GM23248 (cell line): ENCODE results near the gene MCIDAS. TPM values are rescaled to one million over a fixed set of nuclear protein-coding genes. Genes with fewer than 3 reads are reported as not detected.

Source experiments
- DNase-seq: peaks from one replicate; pipeline ENCODE4 v3.0.0-alpha.2; 2015
- H2AFZ ChIP-seq: fragments of 200-600 bp; sonication (generic); 2 replicates; pipeline ENCODE4 v1.6.1; 2016; ENCODE audit warnings: antibody characterized with exemption
- H3F3A ChIP-seq: fragments of 200-600 bp; sonication (generic); 2 replicates; pipeline ENCODE4 v1.6.1; 2016; ENCODE audit warnings: mild to moderate bottlenecking, antibody characterized with exemption, mixed run types; ENCODE audit not compliant: insufficient read depth
- H3K27ac ChIP-seq: fragments of 200-600 bp; sonication (generic); 2 replicates; pipeline ENCODE4 v1.5.1; 2016; ENCODE audit warnings: mild to moderate bottlenecking
- H3K27me3 ChIP-seq: fragments of 200-600 bp; sonication (generic); replicated peaks from 2 replicates; pipeline ENCODE4 v1.6.1; 2016; ENCODE audit warnings: mild to moderate bottlenecking; ENCODE audit not compliant: insufficient read depth
- H3K36me3 ChIP-seq: fragments of 200-600 bp; sonication (generic); 2 replicates; pipeline ENCODE4 v1.6.1; 2016; ENCODE audit warnings: low read depth, mild to moderate bottlenecking
- H3K4me1 ChIP-seq: fragments of 200-600 bp; sonication (generic); 2 replicates; pipeline ENCODE4 v1.6.1; 2016; ENCODE audit warnings: mild to moderate bottlenecking; ENCODE audit not compliant: insufficient read depth
- H3K4me2 ChIP-seq: fragments of 200-600 bp; sonication (generic); one replicate; pipeline ENCODE4 v1.6.1; 2016; ENCODE audit warnings: mild to moderate bottlenecking; ENCODE audit not compliant: unreplicated experiment
- H3K4me3 ChIP-seq: fragments of 200-600 bp; sonication (generic); 2 replicates; pipeline ENCODE4 v1.5.1; 2016; ENCODE audit warnings: mild to moderate bottlenecking
- H3K79me2 ChIP-seq: fragments of 200-600 bp; sonication (generic); 2 replicates; pipeline ENCODE4 v1.6.1; 2016; ENCODE audit warnings: mild to moderate bottlenecking; ENCODE audit not compliant: insufficient read depth
- H3K9ac ChIP-seq: fragments of 200-600 bp; sonication (generic); 2 replicates; pipeline ENCODE4 v1.6.1; 2016; ENCODE audit warnings: mild to moderate bottlenecking
- H3K9me2 ChIP-seq: fragments of 200-600 bp; sonication (generic); 2 replicates; pipeline ENCODE4 v1.6.1; 2016; ENCODE audit warnings: mixed run types, mild to moderate bottlenecking, moderate library complexity; ENCODE audit not compliant: insufficient read depth
- H3K9me3 ChIP-seq: fragments of 200-600 bp; sonication (generic); one replicate; pipeline ENCODE4 v1.6.1; 2017; ENCODE audit warnings: low read depth
- H4K20me1 ChIP-seq: fragments of 200-600 bp; sonication (generic); 2 replicates; pipeline ENCODE4 v1.6.0; 2016; ENCODE audit not compliant: insufficient read depth
- EZH2 ChIP-seq: fragments of 200-600 bp; sonication (generic); IDR thresholded peaks from 2 replicates; pipeline ENCODE4 v1.6.1; 2018; ENCODE audit warnings: antibody characterized with exemption, mild to moderate bottlenecking; ENCODE audit not compliant: insufficient read depth, poor library complexity, severe bottlenecking
- EZH2phosphoT487 ChIP-seq: fragments of 200-600 bp; sonication (generic); IDR thresholded peaks from 2 replicates; pipeline ENCODE4 v1.6.1; 2018; ENCODE audit warnings: antibody characterized with exemption, moderate library complexity, mild to moderate bottlenecking, low read depth; ENCODE audit not compliant: insufficient read depth
- WGBS, 2 experiments: methylation state at CpG; one replicate each; pipeline ENCODE4 v1.1.6; 2015 to 2017; ENCODE audit warnings: low lambda C conversion rate in 2 of 2, low coverage in 1 of 2; ENCODE audit errors: missing lambda C conversion rate in 2 of 2; 5-methylcytosine and 5-hydroxymethylcytosine counted together
- in situ Hi-C: fragments of 300-500 bp; cut with MboI; formaldehyde crosslinking; loops from 2 replicates; pipeline ENCODE4 v1.15.0; 2020
- polyA plus RNA-seq: library from polyadenylated mRNA; unstranded; fragments of >200 nt; fragmentation: Nextera tagmentation; extraction: Ambion mirVana; gene quantifications from 2 replicates; pipeline ENCODE4 v1.2.1, GENCODE V29; 2016
- total RNA-seq: library from RNA; depleted of rRNA; stranded (reverse); fragments of >200 nt; shearing (Covaris generic); gene quantifications from 2 replicates; pipeline ENCODE4 v1.2.3, GENCODE V29; 2014

MCIDAS gene
- total and polyA plus RNA-seq, 2 experiments from 2014 or later = not detected

DNA sequence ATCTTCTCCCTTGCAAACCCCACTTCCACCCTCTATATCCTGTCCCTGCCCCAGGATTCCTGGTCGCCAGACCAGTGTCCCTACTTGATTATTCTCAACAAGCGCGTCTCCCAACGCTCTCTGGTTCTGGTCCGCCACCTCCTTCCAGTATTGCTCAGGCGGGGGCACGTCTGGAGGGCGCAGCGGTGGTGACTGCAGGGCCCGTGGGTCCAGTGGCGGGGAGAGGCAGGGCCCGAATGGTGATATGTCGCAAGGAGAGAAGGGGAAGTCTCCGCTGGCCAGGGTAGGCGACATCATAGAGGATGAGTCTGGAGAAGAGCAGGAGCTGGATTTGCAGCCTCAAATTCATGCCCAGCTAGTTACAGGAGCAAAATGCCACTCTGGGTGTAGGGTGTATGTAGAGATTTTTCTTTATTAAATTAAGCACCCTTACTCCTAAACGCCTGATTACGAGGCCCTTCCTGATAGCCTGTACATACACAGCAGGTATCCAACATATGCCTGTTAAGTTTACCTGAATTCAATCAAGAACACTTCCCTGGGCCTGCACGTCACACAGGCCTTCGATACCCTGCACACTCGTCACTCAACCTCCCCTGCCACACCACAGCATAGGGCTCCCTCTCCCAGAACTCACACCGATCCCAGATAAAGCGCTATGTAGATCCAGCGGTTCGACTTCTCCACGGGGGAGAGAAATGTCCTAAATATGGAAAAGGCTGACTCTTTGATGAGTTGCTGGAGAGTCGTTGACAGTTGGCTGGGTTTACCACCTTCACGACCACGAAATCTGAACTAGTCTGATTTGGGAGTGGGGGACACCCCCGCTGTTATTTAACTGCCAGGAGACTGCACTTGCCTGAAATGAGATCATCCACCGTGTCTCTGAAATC is 4.8 kb downstream of the MCIDAS start:
- no peaks in the 10 kb centered on the region for H4K20me1 ChIP-seq
- in situ Hi-C loops = no loop called here
- no peaks in the 10 kb centered on the region for H3K79me2 ChIP-seq
- H3K9me3 ChIP-seq = no peaks in the 10 kb centered on the region
- 19% methylated on average over 30 of the region's 30 CpGs for WGBS, 2 experiments
- H3K9ac ChIP-seq = no peak overlapping the region
- H3K27ac ChIP-seq = no peak overlapping the region
- peaks cover 81% of the 10 kb centered on the region for H3K27me3 ChIP-seq
- no peak overlapping the region for H3K4me3 ChIP-seq
- no peaks in the 10 kb centered on the region for H3F3A ChIP-seq
- no peaks in the 10 kb centered on the region for H3K36me3 ChIP-seq
- H3K4me2 ChIP-seq = no peak overlapping the region
- H3K9me2 ChIP-seq = no peaks in the 10 kb centered on the region
- peak; percentile 26; the same call in 1 of the 2 replicates for TF ChIP-seq EZH2phosphoT487
- peak; percentile 93 for TF ChIP-seq EZH2
- no peak overlapping the region for H2AFZ ChIP-seq
- no peaks in the 10 kb centered on the region for H3K4me1 ChIP-seq
- no peak for DNase-seq

DNA sequence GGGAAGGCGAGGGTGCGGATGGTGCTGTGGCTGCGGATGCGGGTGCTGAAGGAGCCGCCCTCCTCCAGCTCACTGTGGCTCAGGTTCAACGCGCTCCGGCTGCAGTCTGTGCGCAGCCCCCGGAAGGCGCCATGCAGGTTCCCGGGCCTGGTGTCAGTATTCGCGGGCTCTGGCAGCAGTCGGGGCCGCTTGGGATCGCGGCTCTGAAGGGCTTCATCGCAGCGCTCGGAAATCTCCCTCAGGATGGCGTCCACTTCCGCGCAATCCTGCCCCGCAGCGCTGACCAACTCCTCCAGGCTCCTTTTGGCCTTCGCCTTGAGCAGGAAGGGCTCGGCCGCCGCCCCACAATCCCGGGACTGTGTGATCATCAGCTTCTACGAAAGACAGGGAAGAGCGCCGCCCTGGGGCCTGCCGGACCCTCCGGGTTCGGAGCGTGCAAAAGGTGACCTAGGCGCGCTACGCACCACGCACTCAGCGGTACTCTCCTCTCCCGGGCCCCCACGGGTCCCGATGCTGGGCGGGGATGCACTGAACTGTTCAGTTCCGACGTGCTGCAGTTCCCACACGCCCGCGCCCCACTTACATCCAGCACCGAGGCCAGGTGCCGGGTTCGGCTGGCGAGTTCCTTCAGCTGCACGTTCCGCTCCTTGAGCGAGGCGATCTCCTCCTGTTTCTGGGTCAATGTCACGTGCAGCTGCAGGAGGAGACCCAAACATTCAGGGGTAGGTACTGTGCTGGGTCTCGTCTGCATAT is 6.5 kb downstream of the MCIDAS start:
- in situ Hi-C loops = no loop called here
- WGBS, 2 experiments = 7 to 10% methylated on average over 45 to 53 of the region's 62 CpGs
- H3K27ac ChIP-seq = no peak overlapping the region
- H3K4me2 ChIP-seq = peak overlapping the region; percentile 80
- no peaks in the 10 kb centered on the region for H3K36me3 ChIP-seq
- no peak overlapping the region for H3K9ac ChIP-seq
- TF ChIP-seq EZH2phosphoT487 = no peak
- TF ChIP-seq EZH2 = no peak
- no peaks in the 10 kb centered on the region for H4K20me1 ChIP-seq
- DNase-seq = peak; percentile 58
- H3K4me3 ChIP-seq = peak overlapping the region; percentile 62
- no peaks in the 10 kb centered on the region for H3F3A ChIP-seq
- peak overlapping the region; percentile 79 for H2AFZ ChIP-seq
- H3K9me3 ChIP-seq = no peaks in the 10 kb centered on the region
- no peaks in the 10 kb centered on the region for H3K9me2 ChIP-seq
- H3K79me2 ChIP-seq = no peaks in the 10 kb centered on the region
- peaks cover 69% of the 10 kb centered on the region for H3K27me3 ChIP-seq
- H3K4me1 ChIP-seq = no peaks in the 10 kb centered on the region

DNA sequence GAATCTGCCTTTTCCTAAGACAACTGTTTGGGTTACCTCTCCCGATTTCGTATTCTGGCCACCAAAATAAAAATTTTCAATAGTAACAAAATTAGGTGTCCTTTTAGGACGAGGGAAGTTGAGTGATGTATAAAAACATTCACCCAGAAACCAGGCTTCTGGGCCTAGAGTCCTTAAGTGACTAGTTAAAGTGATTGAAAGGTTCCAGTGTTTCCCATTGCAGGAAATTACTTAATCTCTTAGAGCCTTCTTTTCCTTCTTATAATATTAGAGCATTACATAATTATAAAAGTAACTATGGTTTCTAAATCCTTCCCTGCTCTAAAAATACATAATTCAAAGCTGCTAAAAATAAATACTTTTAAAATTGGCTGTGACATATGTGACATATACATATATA is 7.3 kb downstream of the MCIDAS start:
- no peak overlapping the region for H3K27ac ChIP-seq
- H3K4me3 ChIP-seq = no peak overlapping the region
- peaks cover 60% of the 10 kb centered on the region for H3K27me3 ChIP-seq
- DNase-seq = no peak
- WGBS, 2 experiments = 85 to 89% methylated on average over 3 of the region's 3 CpGs
- H3K4me2 ChIP-seq = no peak overlapping the region
- TF ChIP-seq EZH2 (no peak), EZH2phosphoT487 (no peak)
- in situ Hi-C loops = no loop called here
- H2AFZ ChIP-seq = no peak overlapping the region
- H3K79me2 ChIP-seq = no peaks in the 10 kb centered on the region
- no peaks in the 10 kb centered on the region for H3K36me3 ChIP-seq
- H3F3A ChIP-seq = no peaks in the 10 kb centered on the region
- no peaks in the 10 kb centered on the region for H3K9me2 ChIP-seq
- H4K20me1 ChIP-seq = no peaks in the 10 kb centered on the region
- no peaks in the 10 kb centered on the region for H3K4me1 ChIP-seq
- no peaks in the 10 kb centered on the region for H3K9me3 ChIP-seq
- no peak overlapping the region for H3K9ac ChIP-seq

DNA sequence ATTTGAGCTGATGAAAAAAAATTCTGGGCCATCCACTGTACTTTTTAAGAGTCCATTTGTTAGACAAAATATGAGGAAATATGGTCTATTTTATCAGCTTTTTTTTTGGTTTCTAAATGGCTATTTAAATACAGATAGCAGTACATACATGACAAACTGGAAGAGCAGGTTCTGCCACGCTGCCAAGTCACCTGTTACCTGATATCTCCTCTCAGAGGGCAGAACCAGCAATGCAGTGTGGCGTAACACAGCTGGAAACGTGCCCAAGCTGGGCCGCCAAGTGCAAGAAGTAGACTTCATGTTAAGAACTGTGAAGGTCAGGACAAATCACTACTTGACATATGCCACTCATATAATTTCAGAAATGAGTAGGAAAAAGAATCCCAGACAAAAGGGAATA is 8.1 kb downstream of the MCIDAS start:
- TF ChIP-seq EZH2 (no peak), EZH2phosphoT487 (no peak)
- 37 to 40% methylated on average over 4 of the region's 4 CpGs for WGBS, 2 experiments
- Histone ChIP-seq H3K27ac (no peak overlapping the region), H3K36me3 (no peaks in the 10 kb centered on the region), H3K27me3 (peaks cover 54% of the 10 kb centered on the region), H3K4me2 (no peak overlapping the region), H3F3A (no peaks in the 10 kb centered on the region), H3K9me2 (no peaks in the 10 kb centered on the region), H3K79me2 (no peaks in the 10 kb centered on the region), H2AFZ (no peak overlapping the region), H3K4me3 (no peak overlapping the region), H3K4me1 (no peaks in the 10 kb centered on the region), H3K9ac (no peak overlapping the region), H4K20me1 (no peaks in the 10 kb centered on the region), H3K9me3 (no peaks in the 10 kb centered on the region)
- in situ Hi-C loops = no loop called here
- DNase-seq = no peak
